Measurements from ENCODE around the gene FBXO24.

The FBXO24 gene

DNA sequence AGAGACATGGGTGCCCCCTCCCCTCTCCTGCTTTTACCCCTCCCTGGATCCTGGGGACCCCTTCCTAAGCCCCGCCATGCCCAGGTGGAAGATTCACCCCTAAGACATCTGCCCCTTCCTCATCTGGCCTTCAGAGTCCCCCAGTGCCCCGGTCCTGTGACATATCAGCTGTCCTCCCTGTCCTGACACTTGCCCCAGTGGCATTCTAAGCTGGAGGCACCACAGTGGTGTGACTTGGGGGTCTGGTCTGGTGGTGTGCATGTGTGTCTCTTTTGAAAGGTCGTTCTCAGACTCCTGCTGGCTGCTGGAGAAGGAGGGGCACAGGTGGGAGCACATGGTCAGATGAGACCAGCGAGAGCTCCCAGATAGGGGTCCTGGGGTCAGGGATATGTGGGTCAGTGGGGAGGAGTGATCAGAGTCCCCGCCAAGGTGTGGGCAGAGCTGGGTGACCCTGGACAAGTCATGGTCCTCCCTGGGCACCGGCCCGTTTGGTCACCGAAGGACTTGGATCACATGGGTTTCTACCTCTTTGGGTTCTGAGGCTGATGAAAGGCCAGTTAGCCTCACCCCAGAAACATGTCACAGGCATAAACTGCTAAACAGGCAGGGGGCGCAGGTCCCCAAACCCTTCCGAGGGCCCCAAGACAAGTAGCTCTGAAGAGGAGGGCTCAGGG, 55.9 kb downstream of the FBXO24 start:
- no peak for TF ChIP-seq ZFX (IDR thresholded peaks at IDR 0.05; ENCODE audit: borderline replicate concordance)
- TF ChIP-seq, protein P1, sequence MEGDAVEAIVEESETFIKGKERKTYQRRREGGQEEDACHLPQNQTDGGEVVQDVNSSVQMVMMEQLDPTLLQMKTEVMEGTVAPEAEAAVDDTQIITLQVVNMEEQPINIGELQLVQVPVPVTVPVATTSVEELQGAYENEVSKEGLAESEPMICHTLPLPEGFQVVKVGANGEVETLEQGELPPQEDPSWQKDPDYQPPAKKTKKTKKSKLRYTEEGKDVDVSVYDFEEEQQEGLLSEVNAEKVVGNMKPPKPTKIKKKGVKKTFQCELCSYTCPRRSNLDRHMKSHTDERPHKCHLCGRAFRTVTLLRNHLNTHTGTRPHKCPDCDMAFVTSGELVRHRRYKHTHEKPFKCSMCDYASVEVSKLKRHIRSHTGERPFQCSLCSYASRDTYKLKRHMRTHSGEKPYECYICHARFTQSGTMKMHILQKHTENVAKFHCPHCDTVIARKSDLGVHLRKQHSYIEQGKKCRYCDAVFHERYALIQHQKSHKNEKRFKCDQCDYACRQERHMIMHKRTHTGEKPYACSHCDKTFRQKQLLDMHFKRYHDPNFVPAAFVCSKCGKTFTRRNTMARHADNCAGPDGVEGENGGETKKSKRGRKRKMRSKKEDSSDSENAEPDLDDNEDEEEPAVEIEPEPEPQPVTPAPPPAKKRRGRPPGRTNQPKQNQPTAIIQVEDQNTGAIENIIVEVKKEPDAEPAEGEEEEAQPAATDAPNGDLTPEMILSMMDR (IDR thresholded peaks at IDR 0.05) = no peak

GRCh38 chr7:100642534-100642907, 56.4 kb downstream of the FBXO24 start:
- TF ChIP-seq ZFX (IDR thresholded peaks at IDR 0.05; ENCODE audit: borderline replicate concordance) = no peak
- TF ChIP-seq, protein P1 (IDR thresholded peaks at IDR 0.05) = no peak
- no peak overlapping the region for H3K27ac ChIP-seq

More for the DNA sequence above, 55.9 kb downstream of the FBXO24 start:
- no peak overlapping the region for H3K27ac ChIP-seq

DNA sequence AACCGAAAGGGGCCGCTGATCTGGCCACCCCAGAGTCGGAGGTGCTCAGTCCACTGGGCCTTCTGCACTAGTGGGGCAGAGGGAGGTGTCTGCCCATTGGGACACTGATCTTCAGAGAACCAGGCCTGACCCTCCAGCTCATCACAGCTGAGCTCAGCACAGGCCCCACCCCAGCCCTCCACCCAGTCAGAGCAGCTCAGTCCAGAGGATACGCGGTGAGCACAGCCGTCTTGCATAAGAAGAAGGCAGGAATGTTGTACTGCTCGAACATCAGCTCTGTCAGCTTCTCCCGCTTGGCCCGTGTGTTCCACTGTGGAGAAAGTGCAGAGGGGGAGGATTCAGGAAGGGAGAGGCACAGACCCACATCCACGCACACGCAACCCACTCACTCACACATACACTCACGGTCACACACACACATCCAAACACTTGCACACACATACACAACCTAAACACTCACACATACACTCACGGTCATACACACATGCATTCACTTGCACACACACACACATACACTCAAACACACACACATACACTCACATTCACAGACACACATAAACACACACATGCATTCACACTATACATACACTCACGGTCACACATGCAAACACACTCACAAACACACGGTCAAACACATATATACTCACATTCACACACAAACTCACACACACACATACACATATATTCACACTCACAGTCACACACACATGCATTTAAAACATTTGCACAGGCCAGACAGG, 63.9 kb downstream of the FBXO24 start:
- H3K27ac ChIP-seq = no peak overlapping the region
- no peak for TF ChIP-seq ZFX (IDR thresholded peaks at IDR 0.05; ENCODE audit: borderline replicate concordance)
- TF ChIP-seq, protein P1 (IDR thresholded peaks at IDR 0.05) = no peak

Measured in 22Rv1 (cell line).